Gastroesophageal sphincter (tissue), 3 donors: Measurements from ENCODE around the gene CHST11.

Experiments used
- CTCF ChIP-seq, 4 experiments: fragments of 200-600 bp in 2 of 4; fragments of 450-650 bp in 2 of 4; sonication (generic) in 1 of 4; IDR thresholded peaks; one replicate each; pipeline ENCODE4 v1.5.1; 2017 to 2019; ENCODE audit warnings: antibody characterized with exemption in 4 of 4, mild to moderate bottlenecking in 2 of 4, moderate library complexity in 2 of 4
- EP300 ChIP-seq: sonication (generic); formaldehyde crosslinking; IDR thresholded peaks from one replicate; pipeline ENCODE4 v1.6.1; 2017; ENCODE audit warnings: antibody characterized with exemption, mild to moderate bottlenecking
- POLR2A ChIP-seq, 2 donors: fragments of 450-650 bp; IDR thresholded peaks; one replicate each; pipeline ENCODE4 v1.6.1; 2017; ENCODE audit warnings: antibody characterized with exemption in 2 of 2, mild to moderate bottlenecking in 2 of 2, moderate library complexity in 1 of 2
- POLR2AphosphoS5 ChIP-seq: sonication (generic); formaldehyde crosslinking; IDR thresholded peaks from one replicate; pipeline ENCODE4 v1.6.1; 2017; ENCODE audit warnings: antibody characterized with exemption

GRCh38 chr12:104519190-104520019, 62.7 kb downstream of the CHST11 start:
- TF ChIP-seq CTCF (IDR thresholded peaks at IDR 0.05) (no peak), POLR2AphosphoS5 (no peak), POLR2A (IDR thresholded peaks at IDR 0.05) (no peak), EP300 (no peak)
